SH-SY5Y (cell line): Measurements from ENCODE around the gene BCR.

Experiments used
- GATA2 ChIP-seq: IDR thresholded peaks from 2 replicates; pipeline ENCODE4 v1.6.1; 2011; ENCODE audit warnings: mild to moderate bottlenecking, low read depth, low read length
- GATA3 ChIP-seq: IDR thresholded peaks from 2 replicates; pipeline ENCODE4 v1.6.1; 2011; ENCODE audit warnings: low read depth, mild to moderate bottlenecking, low read length, moderate library complexity

Gene BCR

DNA sequence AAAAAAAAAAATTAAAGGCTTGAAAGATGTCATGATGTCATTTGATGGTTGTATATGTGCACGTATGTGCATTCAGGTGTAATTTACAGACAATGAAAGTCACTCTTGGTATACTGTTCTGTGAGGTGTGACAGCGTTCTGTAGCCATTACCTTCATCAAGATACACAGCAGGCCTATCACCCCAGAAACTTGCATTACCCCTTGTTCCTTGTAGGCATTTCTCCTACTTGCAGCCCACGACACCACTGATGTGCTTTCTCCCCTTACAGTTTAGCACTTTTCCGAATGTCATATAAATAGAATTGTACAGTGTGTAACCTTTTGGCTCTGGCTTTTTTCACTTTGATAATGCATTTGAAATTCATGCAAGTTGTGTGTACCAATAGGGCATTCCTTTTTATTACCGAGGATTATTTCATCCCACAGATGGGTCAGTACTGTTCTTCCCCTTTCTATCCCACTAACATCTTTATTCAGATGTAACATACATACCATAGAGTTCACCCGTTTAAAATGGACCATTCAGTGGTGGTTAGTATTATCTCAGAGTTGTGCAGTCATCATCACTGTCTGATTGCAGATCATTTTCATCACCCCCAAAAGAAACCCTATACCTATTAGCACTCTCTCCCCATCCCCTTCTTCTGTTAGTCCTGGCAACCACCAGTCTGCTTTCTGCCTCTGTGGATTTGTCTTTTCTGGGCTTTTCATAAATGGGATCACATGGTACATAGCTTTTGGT lies 30.3 kb downstream of the BCR start:
- TF ChIP-seq GATA2 = no peak
- no peak for TF ChIP-seq GATA3

GRCh38 chr22:23211622-23212021 lies 31.3 kb downstream of the BCR start:
- no peak for TF ChIP-seq GATA3
- TF ChIP-seq GATA2 = no peak

DNA sequence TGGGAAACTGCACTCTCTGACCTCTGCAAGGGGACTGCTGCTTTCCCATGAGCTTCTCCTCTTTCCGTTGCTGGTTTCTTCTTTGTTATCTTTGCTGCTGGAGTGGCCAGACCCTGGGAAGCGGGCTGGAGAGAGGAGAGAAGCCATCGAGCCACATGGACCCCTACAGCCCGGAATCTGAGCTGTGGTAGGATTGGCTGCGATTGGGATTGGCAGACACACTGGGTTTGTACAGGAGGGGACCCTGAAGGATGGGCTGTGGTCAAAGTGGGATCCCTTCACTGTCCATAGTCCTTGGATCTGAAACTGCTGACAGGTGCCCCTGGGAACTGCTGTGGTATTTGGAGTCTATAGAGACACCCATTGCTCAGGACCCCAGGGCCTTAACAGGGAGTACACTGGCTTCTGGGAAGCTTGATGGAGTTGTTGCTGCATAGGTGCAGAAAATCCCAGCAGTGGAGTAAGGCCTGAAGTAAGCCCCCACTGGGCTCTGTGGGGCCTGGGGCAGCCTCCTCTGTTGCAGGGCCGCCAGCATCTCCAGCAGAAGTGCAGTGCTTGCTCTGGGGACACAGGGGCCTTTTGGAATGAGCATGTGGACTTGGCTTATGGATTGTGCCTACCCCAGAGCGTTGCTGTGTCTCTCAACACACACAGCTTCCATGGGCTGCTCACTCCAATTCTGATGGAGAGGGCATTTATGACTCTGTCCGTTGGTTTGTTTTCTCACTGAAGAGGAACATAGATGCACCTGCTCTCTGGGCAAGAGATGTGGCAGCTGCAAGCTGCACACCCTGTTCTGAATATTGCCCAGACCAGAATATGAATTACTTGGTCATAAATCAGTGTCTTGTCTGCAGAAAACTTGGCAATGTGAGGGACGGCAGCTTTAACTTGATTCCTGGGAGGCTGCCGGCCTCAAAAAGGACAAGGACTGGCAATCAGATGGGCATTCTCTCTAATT lies 32.0 kb downstream of the BCR start:
- no peak for TF ChIP-seq GATA3
- no peak for TF ChIP-seq GATA2

DNA sequence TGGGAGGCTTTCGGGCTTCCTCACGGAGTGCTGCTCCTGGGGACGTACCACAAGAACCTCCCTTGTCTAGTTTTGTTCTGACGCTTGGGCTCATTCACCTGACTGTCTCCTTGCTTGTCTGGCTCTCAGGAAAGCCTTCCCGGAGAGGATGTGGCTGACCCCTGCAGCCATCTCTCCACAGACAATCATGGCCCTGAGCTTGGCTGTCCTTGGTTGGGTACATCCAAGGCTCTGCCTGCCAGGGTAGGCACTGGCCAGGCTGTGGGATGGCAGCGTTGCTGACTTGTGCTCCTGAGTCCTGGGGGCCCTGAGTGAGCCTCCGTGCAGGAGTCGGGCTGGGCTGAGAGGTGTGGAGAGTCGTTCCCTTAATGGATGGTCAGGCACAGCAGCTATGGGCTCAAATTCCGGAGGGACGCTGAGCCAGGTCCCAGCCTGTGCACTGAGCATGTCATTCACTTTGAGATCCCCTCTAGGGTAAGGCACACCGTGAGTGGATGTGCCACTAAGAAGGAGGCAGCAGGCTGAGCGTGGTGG lies 32.8 kb downstream of the BCR start:
- TF ChIP-seq GATA2 = no peak
- TF ChIP-seq GATA3 = no peak

DNA sequence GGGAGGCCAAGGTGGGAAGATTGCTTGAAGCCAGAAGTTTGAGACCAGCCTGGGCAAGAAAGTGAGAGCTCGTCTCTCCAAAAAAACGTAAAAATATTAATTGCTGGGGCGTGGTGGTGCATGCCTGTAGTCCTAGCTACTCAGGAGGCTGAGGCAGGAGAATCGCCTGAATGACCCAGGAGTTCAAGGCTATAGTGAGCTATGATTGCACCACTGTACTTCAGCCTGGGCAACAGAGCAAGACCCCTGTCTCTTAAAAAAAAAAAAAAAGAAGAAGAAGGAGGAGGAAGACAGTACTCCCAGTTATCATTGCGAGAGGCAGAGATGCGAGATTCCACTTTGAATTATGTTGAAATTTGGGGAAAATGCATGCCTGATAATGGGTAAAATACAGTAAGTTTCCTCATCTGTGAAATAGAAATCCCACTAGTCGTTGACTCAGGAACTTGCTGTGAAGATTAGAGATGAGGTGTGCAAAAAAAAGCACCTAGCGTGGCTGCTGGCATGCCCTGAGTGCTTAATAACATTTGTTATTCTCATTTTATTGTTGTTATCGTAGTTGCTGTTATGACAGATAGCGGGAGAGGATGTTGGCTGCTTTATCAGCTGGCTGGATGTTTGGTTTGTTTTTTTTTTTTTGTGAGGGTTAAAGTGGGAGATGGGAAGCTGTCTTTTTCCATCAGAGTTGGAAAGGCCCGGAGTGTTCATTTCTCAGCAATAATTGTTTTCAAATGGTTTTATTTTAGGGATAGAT lies 33.4 kb downstream of the BCR start:
- no peak for TF ChIP-seq GATA3
- TF ChIP-seq GATA2 = no peak

DNA sequence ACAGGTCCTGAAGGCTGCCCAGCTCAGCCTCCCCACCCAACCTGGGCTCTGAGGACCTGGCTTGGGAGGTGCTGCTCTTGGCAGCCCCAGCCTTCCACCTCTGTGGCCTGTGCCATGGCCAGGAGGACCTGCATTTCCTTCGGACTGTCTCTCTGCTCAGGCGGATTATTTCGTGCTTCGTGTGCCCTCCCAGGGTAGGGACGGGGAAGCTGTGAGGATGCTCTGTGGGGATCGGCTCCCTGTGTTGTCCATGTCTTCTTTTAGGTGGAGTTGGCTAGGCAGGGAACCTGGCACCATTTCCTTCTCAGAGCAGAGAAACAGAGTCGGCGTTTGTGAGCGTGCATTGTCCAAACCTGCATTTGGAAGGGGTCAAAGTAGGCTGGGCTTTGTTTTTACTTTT lies 34.1 kb downstream of the BCR start:
- TF ChIP-seq GATA3 (no peak), GATA2 (no peak)

DNA sequence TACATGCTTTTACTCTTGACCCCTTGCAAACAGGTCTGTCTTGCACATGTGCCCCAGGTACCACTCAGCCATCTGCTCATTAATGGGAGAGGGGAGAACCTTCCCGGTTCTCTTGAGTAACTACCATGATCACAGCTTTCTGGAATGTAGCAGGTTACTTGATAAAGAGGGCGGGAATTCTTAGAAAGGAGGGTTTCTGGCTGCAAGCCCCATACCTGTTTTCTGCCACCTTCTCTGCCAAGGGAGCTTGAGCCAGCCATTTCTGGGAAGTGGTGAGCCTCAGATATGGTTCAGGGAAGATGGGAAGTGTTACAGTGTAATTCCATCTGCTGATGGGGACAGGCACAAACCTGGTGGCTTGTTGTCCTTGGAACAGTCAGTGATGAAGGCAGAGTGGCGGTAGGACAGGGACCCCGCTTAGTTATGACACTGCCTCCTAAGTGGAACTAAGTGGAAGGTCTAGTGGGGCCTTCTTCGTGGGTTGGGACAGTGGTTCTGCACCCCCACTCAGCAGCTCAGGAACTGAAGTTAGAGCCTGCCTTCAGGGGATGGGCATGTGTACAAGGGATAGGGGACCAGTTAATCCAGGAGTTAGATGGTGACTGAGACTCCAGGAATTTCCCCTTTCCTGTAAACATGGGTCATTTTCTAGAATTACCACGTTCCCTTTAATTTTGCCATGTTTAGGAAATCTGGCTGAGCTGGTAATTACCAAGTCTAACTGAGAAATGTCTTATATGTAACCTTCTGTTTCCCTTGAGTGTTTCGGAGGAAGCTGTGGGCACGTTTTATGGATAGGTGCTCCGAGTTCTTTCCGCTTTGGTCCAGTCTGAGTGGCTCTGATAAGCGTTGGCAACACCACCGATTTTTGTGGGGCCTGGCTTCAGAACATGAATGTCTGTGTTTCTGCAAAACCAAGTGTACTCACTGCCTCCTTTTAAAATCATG lies 35.3 kb downstream of the BCR start:
- TF ChIP-seq GATA3 (no peak), GATA2 (no peak)

GRCh38 chr22:23216461-23217170 lies 36.3 kb downstream of the BCR start:
- no peak for TF ChIP-seq GATA3
- TF ChIP-seq GATA2 = no peak

DNA sequence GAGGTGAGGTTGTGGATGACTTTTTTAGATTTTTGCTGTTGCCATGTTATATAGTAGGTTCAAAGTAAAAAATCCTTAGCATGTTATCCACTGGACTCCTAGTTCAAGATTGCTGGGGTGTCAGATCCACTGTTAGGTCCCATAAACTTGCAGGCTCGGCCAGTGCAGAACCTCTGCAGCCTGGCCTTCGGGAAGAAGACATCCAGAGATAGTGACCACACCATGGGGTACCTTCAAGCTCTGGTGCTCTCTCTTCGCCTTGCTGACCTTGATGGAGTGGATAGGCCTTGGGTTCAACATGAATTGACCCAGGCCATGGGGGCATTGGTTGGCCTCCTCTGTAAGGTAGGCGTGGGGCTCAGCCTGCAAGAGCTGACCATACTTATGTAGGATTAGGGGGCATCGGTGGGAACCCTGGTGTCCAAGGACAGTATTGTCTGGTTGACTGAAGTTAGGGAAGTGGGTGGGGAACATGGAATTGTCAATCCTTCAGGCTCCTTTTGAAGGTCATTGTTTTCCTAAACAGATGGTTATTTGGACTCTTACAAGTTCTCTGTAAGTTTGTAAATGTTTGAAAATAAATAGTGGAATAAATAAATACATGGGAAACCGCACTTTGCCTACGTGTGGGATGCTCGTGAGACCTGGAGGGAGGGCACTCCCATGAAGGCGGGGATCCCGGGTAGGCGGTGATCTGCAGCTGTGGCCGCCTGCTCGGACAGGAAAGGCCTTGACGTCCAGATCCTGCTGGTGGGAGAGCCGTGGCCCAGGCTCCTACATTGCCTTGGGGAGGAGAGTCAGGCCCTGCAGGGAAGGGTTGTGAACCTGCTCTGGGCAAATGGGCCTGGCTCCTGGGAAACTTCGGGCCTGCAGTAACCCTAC lies 37.1 kb downstream of the BCR start:
- TF ChIP-seq GATA2 (no peak), GATA3 (no peak)

- TF ChIP-seq GATA3 (no peak), GATA2 (no peak)
Observed at GRCh38 chr22:23218053-23218866, 38.0 kb downstream of the BCR start.

DNA sequence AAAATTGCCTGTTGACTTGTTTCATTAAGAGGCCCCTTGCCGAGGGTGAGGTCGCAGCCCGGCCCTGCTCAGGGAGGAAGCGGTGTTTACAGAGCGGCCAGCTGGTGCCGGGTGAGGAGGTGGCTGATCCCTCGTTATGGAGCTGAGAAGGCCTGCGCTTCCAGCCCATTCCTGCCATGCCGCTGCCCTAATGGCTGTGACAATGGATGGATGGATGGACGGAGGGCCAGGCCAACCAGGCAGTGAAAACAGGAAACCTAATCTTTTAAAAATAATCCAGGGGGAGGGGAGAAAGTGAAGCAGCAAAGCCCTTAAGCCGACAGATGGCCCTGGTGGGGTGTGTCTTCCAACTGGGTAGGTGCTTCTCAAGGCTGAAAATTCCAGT lies 38.5 kb downstream of the BCR start:
- TF ChIP-seq GATA3 (no peak), GATA2 (no peak)
